HepG2 (cell line): ENCODE data around the gene IKBKE. TPM values are rescaled to one million over a fixed set of nuclear protein-coding genes. Genes with fewer than 3 reads are reported as not detected.

Experiments
- ATAC-seq: fragments of 200-7000 bp; cut with Tn5 transposase; 3 replicates; pipeline ENCODE4 v1.9.1; 2020; ENCODE audit warnings: mild to moderate bottlenecking, moderate library complexity
- BruUV-seq: library from RNA; stranded (reverse); fragments of 400-500 nt; replicated peaks from 2 replicates; lab custom pipeline; 2021; lab: Mats Ljungman, UMichigan
- CTCF ChIA-PET: fragments of 300-600 bp; formaldehyde crosslinking; extraction: SDS; loops from one replicate; lab custom pipeline; 2021; ENCODE audit warnings: low total read pairs, inconsistent platforms, low intra/inter-chr PET ratio; lab: Yijun Ruan, JAX
- POLR2A ChIA-PET: fragments of 350-600 bp; sonication (Branson Sonifier 250); formaldehyde crosslinking; loops from one replicate; lab custom pipeline; 2020; ENCODE audit warnings: antibody characterized with exemption, inconsistent platforms; lab: Yijun Ruan, JAX
- DNase-seq: peaks from one replicate; pipeline ENCODE4 v3.0.0-alpha.2; 2015; ENCODE audit warnings: low spot score
- FAIRE-seq: peaks from 3 replicates; lab custom pipeline; 2011; peaks lifted over from hg19 to GRCh38; lab: Jason Lieb, UNC
- H2AFZ ChIP-seq: one replicate; pipeline ENCODE4 v1.6.1; 2011; ENCODE audit warnings: low read length, inconsistent platforms
- H3K27ac ChIP-seq: fragments of 300-600 bp; 3 replicates; pipeline ENCODE4 v1.8.0; 2011; ENCODE audit warnings: mixed run types, mild to moderate bottlenecking, mixed read lengths, low read length, inconsistent platforms; ENCODE audit not compliant: insufficient read depth; ENCODE audit errors: extremely low read length
- H3K27me3 ChIP-seq, 2 experiments: fragments of 200-600 bp in 1 of 2; 2 replicates in 1 of 2; 3 replicates in 1 of 2; pipeline versions ENCODE4 v1.6.0 to v1.8.0; 2011; ENCODE audit warnings: low read length in 2 of 2, mild to moderate bottlenecking in 2 of 2, moderate library complexity in 2 of 2, inconsistent platforms in 1 of 2; ENCODE audit not compliant: insufficient read depth in 2 of 2, control insufficient read depth in 1 of 2
- H3K36me3 ChIP-seq, 2 experiments: fragments of 200-600 bp in 1 of 2; replicated peaks in 1 of 2; 2 replicates in 1 of 2; 3 replicates in 1 of 2; pipeline versions ENCODE4 v1.5.1 to v1.8.0; 2011; ENCODE audit warnings: low read length in 2 of 2, inconsistent platforms in 1 of 2; ENCODE audit not compliant: insufficient read depth in 2 of 2, control insufficient read depth in 1 of 2
- H3K4me1 ChIP-seq: 2 replicates; pipeline ENCODE4 v1.5.1; 2012; ENCODE audit warnings: low read length, inconsistent platforms; ENCODE audit not compliant: insufficient read depth
- H3K4me2 ChIP-seq: 2 replicates; pipeline ENCODE4 v1.6.0; 2011; ENCODE audit warnings: low read depth, low read length, inconsistent platforms
- H3K4me3 ChIP-seq, 3 experiments: fragments of 200-600 bp in 1 of 3; sonication (generic), shearing (Covaris generic) in 1 of 3; replicated peaks in 1 of 3; 2 replicates each; pipeline ENCODE4 v1.5.1; 2011 to 2016; ENCODE audit warnings: low read length in 3 of 3, inconsistent platforms in 2 of 3, low read depth in 2 of 3, mild to moderate bottlenecking in 2 of 3, control low read depth in 1 of 3, mixed read lengths in 1 of 3; ENCODE audit not compliant: insufficient read depth in 1 of 3
- H3K79me2 ChIP-seq: one replicate; pipeline ENCODE4 v1.6.1; 2011; ENCODE audit warnings: low read length, inconsistent platforms; ENCODE audit not compliant: insufficient read depth
- H3K9ac ChIP-seq: 2 replicates; pipeline ENCODE4 v1.6.0; 2011; ENCODE audit warnings: mild to moderate bottlenecking, low read depth, low read length, inconsistent platforms; ENCODE audit not compliant: insufficient read depth
- H3K9me3 ChIP-seq: 2 replicates; pipeline ENCODE4 v1.5.1; 2012; ENCODE audit warnings: mild to moderate bottlenecking, low read length
- H4K20me1 ChIP-seq: 2 replicates; pipeline ENCODE4 v1.6.0; 2011; ENCODE audit warnings: inconsistent platforms, mild to moderate bottlenecking, low read length, moderate library complexity; ENCODE audit not compliant: insufficient read depth
- CHD2 ChIP-seq: IDR thresholded peaks from 2 replicates; pipeline ENCODE4 v1.6.1; 2011; ENCODE audit warnings: low read depth, low read length, improper control_type of control experiment
- DBP ChIP-seq: sonication (generic); formaldehyde crosslinking; IDR thresholded peaks from 2 replicates; pipeline ENCODE4 v1.4.0; 2020; ENCODE audit warnings: missing genetic modification reagents; ENCODE audit errors: not compliant biosample characterization
- ISL2 ChIP-seq: sonication (generic); formaldehyde crosslinking; IDR thresholded peaks from 2 replicates; pipeline ENCODE4 v1.5.0; 2020; ENCODE audit warnings: missing genetic modification reagents
- MEIS2 ChIP-seq: sonication (generic); formaldehyde crosslinking; IDR thresholded peaks from 2 replicates; pipeline ENCODE4 v1.9.0; 2021; ENCODE audit warnings: mild to moderate bottlenecking, missing genetic modification reagents
- NFE2L2 ChIP-seq: fragments of 150-350 bp; IDR thresholded peaks from 2 replicates; pipeline ENCODE4 v1.6.1; 2014; ENCODE audit warnings: low read length
- STAG1 ChIP-seq: sonication (generic); formaldehyde crosslinking; IDR thresholded peaks from 2 replicates; pipeline ENCODE4 v1.4.0; 2020; ENCODE audit warnings: missing genetic modification reagents
- TBX2 ChIP-seq: sonication (generic); formaldehyde crosslinking; IDR thresholded peaks from 2 replicates; pipeline ENCODE4 v1.5.0; 2020; ENCODE audit warnings: missing genetic modification reagents, mild to moderate bottlenecking, borderline replicate concordance
- ZNF512B ChIP-seq: sonication (generic); formaldehyde crosslinking; IDR thresholded peaks from 2 replicates; pipeline ENCODE4 v1.5.1; 2020; ENCODE audit warnings: missing genetic modification reagents, mild to moderate bottlenecking, borderline replicate concordance
- ZNF83 ChIP-seq: sonication (generic); formaldehyde crosslinking; IDR thresholded peaks from 2 replicates; pipeline ENCODE4 v1.4.0; 2020; ENCODE audit warnings: missing genetic modification reagents, mild to moderate bottlenecking, borderline replicate concordance
- WGBS: methylation state at CpG from one replicate; pipeline ENCODE4 v1.1.6; 2017; ENCODE audit warnings: low lambda C conversion rate; 5-methylcytosine and 5-hydroxymethylcytosine counted together
- in situ Hi-C: cut with HindIII; loops from 2 replicates; pipeline ENCODE4 v1.10.0; 2017; ENCODE audit warnings: low pct_unique_long_range_greater_than_20kb; ENCODE audit not compliant: extremely low pct_ligation_motif_present
- intact Hi-C: fragments of 100-400 bp; cut with micrococcal nuclease; formaldehyde crosslinking; loops from one replicate; pipeline ENCODE4 v1.10.0; 2022; ENCODE audit not compliant: unreplicated experiment
- polyA plus RNA-seq, 8 experiments: library from polyadenylated mRNA; depleted of rRNA in 3 of 8; stranded (reverse) in 7 of 8; unstranded in 1 of 8; fragments of >200 nt; fragmentation: Illumina TruSeq in 4 of 8; extraction: Trizol in 4 of 8; gene quantifications; 2 replicates each; pipeline versions ENCODE4 v1.2.1 to v1.2.3, GENCODE V29; 2011 to 2016; ENCODE audit warnings: low read depth in 4 of 8, missing spikeins in 1 of 8, mixed read lengths in 1 of 8; ENCODE audit not compliant: insufficient read depth in 1 of 8
- total RNA-seq, 5 experiments: library from RNA; depleted of rRNA; stranded (reverse); fragments of >200 nt; fragmentation: Illumina TruSeq; extraction: Trizol; gene quantifications; 2 replicates each; pipeline ENCODE4 v1.2.3, GENCODE V29; 2016; ENCODE audit warnings: low read depth in 1 of 5
- TF ChIP-seq, protein P1 (sequence below): fragments of 450-650 bp; IDR thresholded peaks from 2 replicates; pipeline ENCODE4 v1.6.1; 2016
- TF ChIP-seq, protein P2 (sequence below): sonication (generic); formaldehyde crosslinking; IDR thresholded peaks from 2 replicates; pipeline ENCODE4 v1.4.0; 2020; ENCODE audit warnings: missing genetic modification reagents
- TF ChIP-seq, protein P3 (sequence below): sonication (generic); formaldehyde crosslinking; IDR thresholded peaks from 2 replicates; pipeline ENCODE4 v1.5.1; 2020; ENCODE audit warnings: missing genetic modification reagents, mild to moderate bottlenecking, borderline replicate concordance
- TF ChIP-seq, protein P4 (sequence below): sonication (generic); formaldehyde crosslinking; IDR thresholded peaks from 2 replicates; pipeline ENCODE4 v1.4.0; 2020; ENCODE audit warnings: low read depth, mild to moderate bottlenecking, missing genetic modification reagents

The IKBKE gene
- total and polyA plus RNA-seq, 2 of the 13 experiments (the other 11 are each of a cell fraction or from before 2014, with no cell fraction given): 4.5 to 5.8 TPM

- ChIA-PET CTCF (no interaction called here), POLR2A (no interaction called here)
- H3K36me3 ChIP-seq: peaks cover 10 to 45% of the 10 kb centered on the region in 2 experiments
- no peaks in the 10 kb centered on the region for H3K9me3 ChIP-seq
- no peaks in the 10 kb centered on the region for H3K27me3 ChIP-seq
- DNase-seq (no peak), ATAC-seq (no peak), FAIRE-seq (no peak)
- intact Hi-C loops (no loop called here), in situ Hi-C loops (no loop called here)
- H3K9ac ChIP-seq: no peak overlapping the region
- WGBS: 97% methylated on average over 11 of the region's 11 CpGs
- no peaks in the 10 kb centered on the region for H3K4me1 ChIP-seq
- no peak overlapping the region for H3K4me2 ChIP-seq
- BruUV-seq: no TSS peak
- no peak overlapping the region for H2AFZ ChIP-seq
- no peak overlapping the region for H3K27ac ChIP-seq
- no peak overlapping the region for H3K4me3 ChIP-seq
- H3K79me2 ChIP-seq: no peaks in the 10 kb centered on the region
- H4K20me1 ChIP-seq: no peaks in the 10 kb centered on the region
- TF ChIP-seq STAG1 (CRISPR knock-in tag) (no peak), ZNF83 (CRISPR knock-in tag) (no peak), ISL2 (CRISPR knock-in tag) (no peak), NFE2L2 (no peak), DBP (CRISPR knock-in tag) (no peak), MEIS2 (CRISPR knock-in tag) (no peak), ZNF512B (CRISPR knock-in tag) (no peak), TBX2 (CRISPR knock-in tag) (no peak), CHD2 (no peak)
- TF ChIP-seq, protein P1, sequence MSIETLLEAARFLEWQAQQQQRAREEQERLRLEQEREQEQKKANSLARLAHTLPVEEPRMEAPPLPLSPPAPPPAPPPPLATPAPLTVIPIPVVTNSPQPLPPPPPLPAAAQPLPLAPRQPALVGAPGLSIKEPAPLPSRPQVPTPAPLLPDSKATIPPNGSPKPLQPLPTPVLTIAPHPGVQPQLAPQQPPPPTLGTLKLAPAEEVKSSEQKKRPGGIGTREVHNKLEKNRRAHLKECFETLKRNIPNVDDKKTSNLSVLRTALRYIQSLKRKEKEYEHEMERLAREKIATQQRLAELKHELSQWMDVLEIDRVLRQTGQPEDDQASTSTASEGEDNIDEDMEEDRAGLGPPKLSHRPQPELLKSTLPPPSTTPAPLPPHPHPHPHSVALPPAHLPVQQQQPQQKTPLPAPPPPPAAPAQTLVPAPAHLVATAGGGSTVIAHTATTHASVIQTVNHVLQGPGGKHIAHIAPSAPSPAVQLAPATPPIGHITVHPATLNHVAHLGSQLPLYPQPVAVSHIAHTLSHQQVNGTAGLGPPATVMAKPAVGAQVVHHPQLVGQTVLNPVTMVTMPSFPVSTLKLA: no peak
- TF ChIP-seq, protein P2, sequence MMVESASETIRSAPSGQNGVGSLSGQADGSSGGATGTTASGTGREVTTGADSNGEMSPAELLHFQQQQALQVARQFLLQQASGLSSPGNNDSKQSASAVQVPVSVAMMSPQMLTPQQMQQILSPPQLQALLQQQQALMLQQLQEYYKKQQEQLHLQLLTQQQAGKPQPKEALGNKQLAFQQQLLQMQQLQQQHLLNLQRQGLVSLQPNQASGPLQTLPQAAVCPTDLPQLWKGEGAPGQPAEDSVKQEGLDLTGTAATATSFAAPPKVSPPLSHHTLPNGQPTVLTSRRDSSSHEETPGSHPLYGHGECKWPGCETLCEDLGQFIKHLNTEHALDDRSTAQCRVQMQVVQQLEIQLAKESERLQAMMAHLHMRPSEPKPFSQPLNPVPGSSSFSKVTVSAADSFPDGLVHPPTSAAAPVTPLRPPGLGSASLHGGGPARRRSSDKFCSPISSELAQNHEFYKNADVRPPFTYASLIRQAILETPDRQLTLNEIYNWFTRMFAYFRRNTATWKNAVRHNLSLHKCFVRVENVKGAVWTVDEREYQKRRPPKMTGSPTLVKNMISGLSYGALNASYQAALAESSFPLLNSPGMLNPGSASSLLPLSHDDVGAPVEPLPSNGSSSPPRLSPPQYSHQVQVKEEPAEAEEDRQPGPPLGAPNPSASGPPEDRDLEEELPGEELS (CRISPR knock-in tag): no peak
- TF ChIP-seq, protein P3, sequence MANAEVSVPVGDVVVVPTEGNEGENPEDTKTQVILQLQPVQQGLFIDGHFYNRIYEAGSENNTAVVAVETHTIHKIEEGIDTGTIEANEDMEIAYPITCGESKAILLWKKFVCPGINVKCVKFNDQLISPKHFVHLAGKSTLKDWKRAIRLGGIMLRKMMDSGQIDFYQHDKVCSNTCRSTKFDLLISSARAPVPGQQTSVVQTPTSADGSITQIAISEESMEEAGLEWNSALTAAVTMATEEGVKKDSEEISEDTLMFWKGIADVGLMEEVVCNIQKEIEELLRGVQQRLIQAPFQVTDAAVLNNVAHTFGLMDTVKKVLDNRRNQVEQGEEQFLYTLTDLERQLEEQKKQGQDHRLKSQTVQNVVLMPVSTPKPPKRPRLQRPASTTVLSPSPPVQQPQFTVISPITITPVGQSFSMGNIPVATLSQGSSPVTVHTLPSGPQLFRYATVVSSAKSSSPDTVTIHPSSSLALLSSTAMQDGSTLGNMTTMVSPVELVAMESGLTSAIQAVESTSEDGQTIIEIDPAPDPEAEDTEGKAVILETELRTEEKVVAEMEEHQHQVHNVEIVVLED (CRISPR knock-in tag): no peak
- TF ChIP-seq, protein P4, sequence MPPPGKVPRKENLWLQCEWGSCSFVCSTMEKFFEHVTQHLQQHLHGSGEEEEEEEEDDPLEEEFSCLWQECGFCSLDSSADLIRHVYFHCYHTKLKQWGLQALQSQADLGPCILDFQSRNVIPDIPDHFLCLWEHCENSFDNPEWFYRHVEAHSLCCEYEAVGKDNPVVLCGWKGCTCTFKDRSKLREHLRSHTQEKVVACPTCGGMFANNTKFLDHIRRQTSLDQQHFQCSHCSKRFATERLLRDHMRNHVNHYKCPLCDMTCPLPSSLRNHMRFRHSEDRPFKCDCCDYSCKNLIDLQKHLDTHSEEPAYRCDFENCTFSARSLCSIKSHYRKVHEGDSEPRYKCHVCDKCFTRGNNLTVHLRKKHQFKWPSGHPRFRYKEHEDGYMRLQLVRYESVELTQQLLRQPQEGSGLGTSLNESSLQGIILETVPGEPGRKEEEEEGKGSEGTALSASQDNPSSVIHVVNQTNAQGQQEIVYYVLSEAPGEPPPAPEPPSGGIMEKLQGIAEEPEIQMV (CRISPR knock-in tag): no peak
Measured at GRCh38 chr1:206421616-206422340, 48.5 kb upstream of the IKBKE start.
